A375 (cell line): ENCODE measurements around the gene FAM200A. TPM values are rescaled to one million over a fixed set of nuclear protein-coding genes. Genes with fewer than 3 reads are reported as not detected.

Experiments used
- total RNA-seq: library from RNA; depleted of rRNA; stranded (reverse); fragments of >200 nt; shearing (Covaris generic); gene quantifications from 2 replicates; pipeline ENCODE4 v1.2.3, GENCODE V29; 2014; rRNA removed

The FAM200A gene
- total RNA-seq: 4.1 and 5.1 TPM in 2 replicates

GRCh38 chr7:99551767-99552463, at the start of gene FAM200A:
TSS of gene FAM200A (minus strand) at chr7:99552114. CDS start at chr7:99548407, 3,707 bp downstream.

DNA sequence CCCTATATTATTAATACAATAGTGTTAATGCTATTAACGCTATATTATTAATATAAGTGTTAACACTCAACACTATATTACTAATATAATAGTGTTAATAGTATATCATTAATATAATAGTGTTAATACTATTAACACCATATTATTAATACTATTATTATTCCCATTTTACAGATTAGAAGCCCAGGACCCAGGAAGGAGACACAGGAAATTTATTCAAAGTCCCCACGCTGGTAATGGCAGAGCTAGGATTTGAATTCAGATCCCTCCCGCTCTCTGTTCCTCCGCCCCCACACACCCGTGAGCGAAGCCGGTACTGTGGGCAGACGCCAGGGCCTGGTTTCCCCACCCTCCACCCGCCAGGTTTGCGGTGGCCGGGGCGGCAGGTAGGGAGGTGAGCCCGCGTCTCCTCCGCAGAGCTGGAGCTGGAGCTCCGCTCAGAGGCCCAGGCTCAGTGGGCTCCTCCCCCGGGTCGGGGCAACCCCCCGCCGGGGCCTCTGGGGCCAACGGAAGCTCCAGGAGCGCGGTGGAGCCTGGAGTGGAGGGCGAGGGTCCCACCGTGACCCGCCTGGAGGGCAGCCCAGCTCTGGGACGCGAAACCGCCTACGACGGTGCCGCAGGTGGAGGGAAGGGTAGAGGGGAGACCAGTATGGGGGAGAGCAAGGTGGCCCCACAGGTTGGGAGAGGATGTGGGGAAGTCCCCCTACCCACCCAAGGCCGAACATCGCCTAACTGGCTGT, 46.0 kb upstream of the FAM200A start, which contains the start of gene TMEM225B:
TMEM225B (plus strand) TSS at position 506 of the 740 bp plus-strand sequence. CDS start 6,122 bp downstream, outside the sequence.

GRCh38 chr7:99558306-99559174, 6.6 kb upstream of the FAM200A start, which contains the start of gene ZNF655:
TSS of gene ZNF655 (plus strand) at chr7:99558642. CDS start at chr7:99560560, 1,918 bp downstream.

DNA sequence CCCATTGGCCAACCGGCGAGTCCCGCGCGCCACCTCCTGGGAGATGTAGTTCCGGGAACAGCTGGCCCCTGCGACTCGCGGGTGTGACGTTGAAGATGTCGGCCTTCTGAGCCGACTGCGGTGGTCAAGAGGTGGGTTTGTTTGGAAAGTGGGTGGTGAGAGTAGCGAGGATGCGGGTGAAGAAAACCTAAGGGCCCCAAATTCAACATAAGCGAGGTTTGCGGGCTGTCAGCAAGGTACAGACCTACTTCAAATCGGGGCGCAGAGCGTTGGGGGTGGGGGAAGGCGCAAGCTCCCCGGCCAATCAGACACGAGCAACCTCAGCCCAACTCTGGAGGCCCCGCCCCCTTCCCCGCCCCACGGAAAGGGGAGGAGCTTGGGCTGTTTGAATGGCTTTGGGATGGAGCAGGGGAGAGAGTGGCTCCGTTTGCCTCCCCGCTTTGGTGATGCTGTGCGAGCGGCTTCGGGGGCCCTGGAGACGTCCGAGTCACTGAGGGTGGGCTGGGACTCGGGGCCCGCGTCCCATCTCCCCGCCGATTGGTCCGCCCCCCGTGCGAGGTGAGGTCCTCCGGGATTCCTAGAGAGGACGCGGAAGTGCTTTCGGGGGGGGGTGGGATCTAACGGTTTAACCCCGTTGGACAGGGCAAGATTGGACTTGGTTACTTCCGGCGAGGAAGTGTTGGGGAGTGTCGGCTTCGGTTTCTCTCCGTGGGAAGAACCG, 47.2 kb downstream of the FAM200A start, which contains the start of gene ZKSCAN5:
ZKSCAN5 (plus strand) TSS at position 60 of the 721 bp plus-strand sequence. CDS start 1,383 bp downstream, outside the sequence.

DNA sequence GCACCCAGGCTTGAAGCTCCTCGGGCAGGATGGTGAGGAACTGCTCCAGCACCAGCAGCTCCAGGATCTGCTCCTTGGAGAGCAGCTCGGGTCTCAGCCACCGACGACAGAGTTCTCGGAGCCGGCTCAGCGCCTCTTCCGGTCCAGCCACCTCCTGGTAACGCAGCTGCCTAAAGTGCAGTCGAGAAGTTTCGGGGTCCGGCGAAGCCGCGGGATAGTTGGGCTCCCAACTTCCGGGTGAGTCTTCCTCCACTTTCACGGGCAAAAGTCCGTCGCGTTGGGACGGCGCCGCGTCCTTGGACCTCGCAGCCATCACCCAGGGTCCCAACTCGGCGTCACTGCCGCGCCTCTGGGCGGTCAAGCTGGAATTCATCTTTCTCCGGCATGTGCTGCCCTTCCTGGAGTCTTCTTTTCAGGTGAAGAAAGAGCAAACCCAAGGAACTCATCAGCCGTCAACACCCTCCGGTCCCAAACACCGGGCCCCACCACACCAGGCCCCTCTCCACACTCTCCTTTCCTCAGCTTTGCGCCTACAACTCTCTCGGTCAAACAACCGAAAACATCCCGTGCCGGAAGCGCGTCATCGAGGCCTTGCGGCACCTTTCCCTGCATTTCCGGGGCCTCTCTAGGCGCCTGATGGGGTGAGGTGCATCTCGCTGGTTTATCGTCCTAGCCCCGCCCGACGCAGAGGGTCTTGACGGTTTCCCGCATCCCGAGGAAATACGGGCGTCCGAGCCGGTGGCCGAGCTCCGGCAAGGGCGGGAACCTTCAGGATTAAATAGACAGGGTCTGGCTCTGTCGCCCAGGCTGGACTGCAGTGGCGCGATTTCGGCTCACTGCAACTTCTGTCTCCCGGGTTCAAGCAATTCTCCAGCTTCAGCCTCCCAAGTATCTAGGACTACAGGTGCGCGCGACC, 51.9 kb downstream of the FAM200A start, which contains the start of gene ZNF394:
ZNF394 (minus strand) TSS at position 561 of the 916 bp plus-strand sequence; CDS start at position 373, 188 bp downstream.

Other genes with a start within 250 kb of the FAM200A start
- gene ARPC1A, start 226.2 kb downstream of the FAM200A start, total RNA-seq: 104 and 112 TPM in 2 replicates
- gene ARPC1B, start 177.4 kb downstream of the FAM200A start, total RNA-seq: 371 and 418 TPM in 2 replicates
- 115 and 116 TPM in 2 replicates for gene PDAP1, start 143.5 kb downstream of the FAM200A start, total RNA-seq
- gene BUD31, start 143.1 kb downstream of the FAM200A start, total RNA-seq: 274 and 315 TPM in 2 replicates
- 9.2 and 13.2 TPM in 2 replicates for gene PTCD1, start 113.3 kb downstream of the FAM200A start, total RNA-seq
- gene CPSF4, start 113.2 kb downstream of the FAM200A start, total RNA-seq: 58.6 and 64.0 TPM in 2 replicates
- gene ATP5MF, start 85.9 kb downstream of the FAM200A start, total RNA-seq: 632 and 731 TPM in 2 replicates
- 8.4 and 17.3 TPM in 2 replicates for gene ZNF789, start 79.2 kb downstream of the FAM200A start, total RNA-seq
- gene ZNF394, start 51.8 kb downstream of the FAM200A start, total RNA-seq: 30.3 and 30.7 TPM in 2 replicates
- 10.8 and 12.2 TPM in 2 replicates for gene ZKSCAN5, start 47.5 kb downstream of the FAM200A start, total RNA-seq
- 121 and 149 TPM in 2 replicates for gene ZNF655, start 6.5 kb upstream of the FAM200A start, total RNA-seq
- gene TMEM225B, start 46.2 kb upstream of the FAM200A start, total RNA-seq: 0.48 TPM in 1 of 2 replicates, not detected in the other
- gene ZSCAN25, start 64.8 kb upstream of the FAM200A start, total RNA-seq: 17.4 and 23.4 TPM in 2 replicates
- gene CYP3A5, start 127.9 kb upstream of the FAM200A start, total RNA-seq: 0.11 and 0.32 TPM in 2 replicates
- not detected in 2 replicates for gene CYP3A7, start 183.1 kb upstream of the FAM200A start, total RNA-seq
- not detected in 2 replicates for gene CYP3A4, start 232.1 kb upstream of the FAM200A start, total RNA-seq